ENCODE data around the gene RFPL1. TPM values are rescaled to one million over a fixed set of nuclear protein-coding genes. Genes with fewer than 3 reads are reported as not detected.

RFPL1 gene
- total RNA-seq, 2 experiments from 2014 or later, result not detected

DNA sequence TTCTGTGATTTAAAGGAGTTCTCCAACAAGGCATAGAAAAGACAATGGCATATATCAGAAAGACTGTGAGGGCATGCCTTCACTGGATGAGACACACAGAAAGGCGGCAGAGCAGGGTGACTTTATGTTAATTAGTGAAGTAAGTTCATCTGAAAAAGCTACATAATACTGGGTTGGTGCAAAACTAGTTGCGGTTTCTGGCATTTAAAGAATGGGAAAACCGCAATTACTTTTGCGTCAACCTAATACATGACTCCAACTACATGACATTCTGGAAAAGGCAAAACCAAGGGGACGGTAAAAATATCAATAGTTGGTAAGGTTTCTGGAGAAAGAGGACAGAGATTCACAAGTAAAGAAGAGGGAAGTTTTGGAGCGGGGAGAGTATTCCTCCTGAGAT lies 5.1 kb downstream of the RFPL1 start:
- intact Hi-C loops (cut with DNase I, micrococcal nuclease), result no loop called here
- H3K27ac Mint-ChIP-seq, result no peak overlapping the region
- no peaks in the 10 kb centered on the region for H3K9me3 Mint-ChIP-seq (ENCODE audit: low read depth)
- H3K4me3 Mint-ChIP-seq, result no peak overlapping the region
- no peaks in the 10 kb centered on the region for H3K4me1 Mint-ChIP-seq
- CTCF ChIA-PET, result no interaction called here
- DNase-seq (no peak), ATAC-seq (no peak)
- POLR2A ChIA-PET, result no interaction called here
- peaks cover 9% of the 10 kb centered on the region for H3K27me3 Mint-ChIP-seq
- no peaks in the 10 kb centered on the region for H3K36me3 Mint-ChIP-seq (ENCODE audit: low read depth)

DNA sequence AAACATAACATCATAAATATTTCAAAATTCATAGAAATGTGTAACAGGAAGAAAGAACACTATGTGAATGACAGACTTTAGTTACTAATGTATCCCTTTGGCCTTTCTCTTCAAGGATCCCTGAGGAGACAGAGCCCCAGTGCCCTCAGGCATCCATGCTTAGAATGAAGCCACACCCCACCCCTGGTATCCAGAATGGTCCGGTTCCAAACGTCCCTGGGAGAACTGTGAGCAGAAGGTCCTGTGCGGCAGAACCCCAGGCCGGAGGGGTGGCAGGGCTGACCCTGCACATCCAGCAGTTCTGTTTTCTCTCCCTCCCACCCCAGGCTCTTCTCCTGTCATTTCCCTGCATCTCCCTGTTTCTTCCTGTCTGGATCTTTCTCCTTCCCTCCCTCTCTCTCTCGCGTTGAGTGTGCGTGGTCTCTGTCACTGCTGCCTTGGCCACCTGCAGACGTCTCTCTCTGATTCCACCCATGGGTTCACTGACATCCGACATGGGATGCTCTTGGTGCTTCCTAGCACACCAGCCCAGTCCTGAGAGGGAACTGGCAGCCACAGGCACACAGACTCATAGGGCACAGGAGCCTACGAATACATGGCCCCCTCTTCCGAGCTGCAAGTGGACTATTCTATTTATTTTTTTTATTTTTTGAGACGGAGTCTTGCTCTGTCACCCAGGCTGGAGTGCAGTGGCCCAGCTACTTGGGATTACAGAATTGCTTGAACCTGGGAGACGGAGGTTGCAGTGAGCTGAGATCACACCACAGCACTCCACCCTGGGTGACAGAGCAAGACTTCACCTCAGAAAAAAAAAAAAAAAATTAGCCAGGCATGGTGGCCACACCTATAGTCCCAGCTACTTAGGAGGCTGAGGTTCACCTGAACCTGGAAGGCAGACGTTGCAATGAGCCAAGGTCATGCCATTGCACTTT lies 5.7 kb downstream of the RFPL1 start:
- DNase-seq, result no peak
- Mint-ChIP-seq H3K4me3 (no peak overlapping the region), H3K36me3 (ENCODE audit: low read depth) (no peaks in the 10 kb centered on the region), H3K27ac (no peak overlapping the region), H3K9me3 (ENCODE audit: low read depth) (no peaks in the 10 kb centered on the region), H3K27me3 (peaks cover 9% of the 10 kb centered on the region), H3K4me1 (no peaks in the 10 kb centered on the region)
- no peak for ATAC-seq
- CTCF ChIA-PET, result no interaction called here
- POLR2A ChIA-PET, result no interaction called here
- intact Hi-C loops (cut with DNase I, micrococcal nuclease), result no loop called here

DNA sequence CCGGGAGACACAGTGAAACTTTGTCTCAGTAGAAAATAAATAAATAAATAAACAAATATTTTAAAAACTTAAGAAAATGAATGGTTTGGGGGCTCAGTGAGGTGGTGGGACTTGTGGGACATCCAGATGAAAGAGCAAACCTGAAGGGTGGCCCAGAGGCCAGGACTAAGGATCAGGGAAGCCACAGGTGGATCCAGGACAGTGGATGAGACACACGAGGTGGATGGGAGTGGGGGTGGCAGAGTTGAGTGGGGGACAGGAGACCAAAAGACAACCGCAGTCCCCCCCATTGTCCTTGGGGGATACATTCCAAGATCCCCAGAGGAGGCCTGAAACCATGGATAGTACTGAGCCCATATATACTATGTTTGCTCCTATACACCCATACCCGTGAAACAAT lies 7.1 kb downstream of the RFPL1 start:
- Mint-ChIP-seq H3K9me3 (ENCODE audit: low read depth) (no peaks in the 10 kb centered on the region), H3K4me3 (no peak overlapping the region), H3K27ac (no peak overlapping the region), H3K4me1 (no peaks in the 10 kb centered on the region), H3K27me3 (peaks cover 9% of the 10 kb centered on the region), H3K36me3 (ENCODE audit: low read depth) (no peaks in the 10 kb centered on the region)
- no peak for DNase-seq
- intact Hi-C loops (cut with DNase I, micrococcal nuclease), result no loop called here
- ChIA-PET CTCF (no interaction called here), POLR2A (no interaction called here)
- ATAC-seq, result no peak

DNA sequence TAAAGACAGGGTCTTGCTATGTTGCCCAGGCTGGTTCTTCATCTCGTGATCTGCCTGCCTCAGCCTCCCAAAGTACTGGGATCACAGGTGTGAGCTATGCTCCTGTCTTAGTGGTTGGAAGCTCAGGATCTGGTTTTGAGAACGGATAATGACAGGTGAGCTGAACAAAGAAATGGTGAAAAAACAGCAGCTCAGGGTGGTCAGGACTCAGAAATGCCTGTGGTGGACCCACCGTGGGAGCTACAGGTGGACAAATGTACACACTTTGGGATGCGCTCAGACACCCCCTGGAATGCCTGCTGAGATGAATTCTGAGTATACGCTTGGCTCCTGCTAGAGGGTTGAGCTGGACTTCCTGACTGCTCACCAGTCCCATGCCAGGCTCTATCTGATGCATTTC lies 9.5 kb downstream of the RFPL1 start:
- Mint-ChIP-seq H3K4me3 (no peak overlapping the region), H3K4me1 (no peaks in the 10 kb centered on the region), H3K27ac (no peak overlapping the region), H3K9me3 (ENCODE audit: low read depth) (no peaks in the 10 kb centered on the region), H3K27me3 (peaks cover 7% of the 10 kb centered on the region), H3K36me3 (ENCODE audit: low read depth) (no peaks in the 10 kb centered on the region)
- intact Hi-C loops (cut with DNase I, micrococcal nuclease), result loop anchor here in 1 of 2 experiments (2.0 kb wide), 1 partner anchor 19 kb away; no protein-coding TSS in a partner anchor
- ChIA-PET CTCF (interaction anchor here (0.6 kb wide), 1 partner anchor 91 kb away, joined by 3 read pairs; no protein-coding TSS in a partner anchor), POLR2A (no interaction called here)
- DNase-seq (no peak), ATAC-seq (no peak)

DNA sequence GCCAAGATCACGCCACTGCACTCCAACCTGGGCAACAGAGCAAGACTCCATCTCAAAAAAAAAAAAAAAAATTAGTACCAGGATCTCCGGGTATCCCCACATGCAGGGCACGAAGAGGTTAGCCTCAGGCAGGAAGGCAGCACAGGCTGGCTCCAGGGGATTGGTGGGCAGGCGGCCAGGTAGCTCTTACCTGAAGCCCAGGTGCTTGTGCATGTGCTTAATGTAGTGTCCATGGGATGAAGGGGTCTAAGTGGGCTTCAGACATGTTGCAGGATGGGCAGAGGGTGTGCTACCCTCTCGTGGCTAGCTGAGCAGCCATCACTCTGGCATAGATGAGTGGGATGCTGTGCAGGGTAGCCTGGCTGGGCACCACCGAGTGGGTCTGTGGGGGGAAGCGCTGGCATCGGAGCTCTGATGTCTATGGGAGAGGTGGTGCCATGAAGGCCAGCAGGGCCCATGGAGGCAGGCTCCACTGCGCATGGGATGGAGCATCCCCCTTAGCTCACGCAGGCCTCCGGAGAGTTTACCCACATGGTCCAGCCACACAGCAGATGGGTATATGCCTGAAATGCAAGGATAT lies 11.0 kb downstream of the RFPL1 start:
- H3K4me1 Mint-ChIP-seq, result no peaks in the 10 kb centered on the region
- ATAC-seq (no peak), DNase-seq (no peak)
- H3K36me3 Mint-ChIP-seq (ENCODE audit: low read depth), result no peaks in the 10 kb centered on the region
- H3K27me3 Mint-ChIP-seq, result no peaks in the 10 kb centered on the region
- ChIA-PET CTCF (no interaction called here), POLR2A (no interaction called here)
- no peaks in the 10 kb centered on the region for H3K9me3 Mint-ChIP-seq (ENCODE audit: low read depth)
- intact Hi-C loops (cut with DNase I, micrococcal nuclease), result loop anchor here in 1 of 2 experiments (2.0 kb wide), 1 partner anchor 21 kb away; no protein-coding TSS in a partner anchor
- no peak overlapping the region for H3K27ac Mint-ChIP-seq
- H3K4me3 Mint-ChIP-seq, result no peak overlapping the region

DNA sequence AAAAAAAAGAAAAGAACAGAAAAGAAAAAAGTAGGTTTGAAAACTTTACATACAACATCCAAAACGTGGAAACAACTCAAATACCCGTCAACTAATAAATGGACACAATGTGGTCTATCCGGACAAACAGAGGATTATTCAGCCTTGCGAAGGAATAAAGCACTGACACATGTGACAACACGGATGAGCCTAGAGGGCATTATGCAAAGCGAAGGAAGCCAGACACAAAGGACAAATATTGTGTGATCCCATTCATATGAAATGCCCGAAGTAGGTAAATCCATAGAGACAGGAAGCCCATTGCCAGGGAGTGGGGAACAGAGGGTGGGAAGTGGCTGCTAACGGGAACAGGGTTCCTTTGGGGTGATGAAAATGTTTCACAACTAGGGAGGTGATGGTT lies 11.8 kb downstream of the RFPL1 start:
- H3K27me3 Mint-ChIP-seq, result no peaks in the 10 kb centered on the region
- no peak for DNase-seq
- no peaks in the 10 kb centered on the region for H3K9me3 Mint-ChIP-seq (ENCODE audit: low read depth)
- no peaks in the 10 kb centered on the region for H3K36me3 Mint-ChIP-seq (ENCODE audit: low read depth)
- ChIA-PET CTCF (interaction anchor here (0.6 kb wide), 1 partner anchor 23 kb away, joined by 3 read pairs; no protein-coding TSS in a partner anchor), POLR2A (no interaction called here)
- H3K4me1 Mint-ChIP-seq, result no peaks in the 10 kb centered on the region
- H3K27ac Mint-ChIP-seq, result no peak overlapping the region
- ATAC-seq, result no peak
- no peak overlapping the region for H3K4me3 Mint-ChIP-seq
- intact Hi-C loops (cut with DNase I, micrococcal nuclease), result no loop called here

DNA sequence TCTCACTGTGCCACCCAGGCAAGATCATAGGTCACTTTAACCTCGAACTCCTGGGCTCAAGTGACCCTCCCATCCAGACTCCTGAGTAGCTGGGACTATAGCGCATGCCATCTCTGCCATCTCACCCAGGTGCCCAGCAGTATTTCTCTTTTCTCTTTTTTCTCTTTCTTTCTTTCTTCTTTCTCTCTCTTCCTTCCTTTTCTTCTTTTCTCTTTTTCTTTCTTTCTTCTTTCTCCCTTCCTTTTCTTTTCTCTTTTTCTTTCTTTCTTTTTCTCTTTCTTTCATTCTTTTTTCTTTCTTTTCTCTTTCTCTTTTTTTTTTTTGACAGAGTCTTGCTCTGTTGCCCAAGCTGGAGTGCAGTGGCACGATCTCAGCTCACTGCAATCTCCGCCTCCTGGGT lies 13.5 kb downstream of the RFPL1 start:
- Mint-ChIP-seq H3K4me3 (no peak overlapping the region), H3K27me3 (no peaks in the 10 kb centered on the region), H3K9me3 (ENCODE audit: low read depth) (no peaks in the 10 kb centered on the region), H3K27ac (no peak overlapping the region), H3K4me1 (no peaks in the 10 kb centered on the region), H3K36me3 (ENCODE audit: low read depth) (no peaks in the 10 kb centered on the region)
- intact Hi-C loops (cut with DNase I, micrococcal nuclease), result no loop called here
- no peak for DNase-seq
- ChIA-PET CTCF (no interaction called here), POLR2A (no interaction called here)
- no peak for ATAC-seq

DNA sequence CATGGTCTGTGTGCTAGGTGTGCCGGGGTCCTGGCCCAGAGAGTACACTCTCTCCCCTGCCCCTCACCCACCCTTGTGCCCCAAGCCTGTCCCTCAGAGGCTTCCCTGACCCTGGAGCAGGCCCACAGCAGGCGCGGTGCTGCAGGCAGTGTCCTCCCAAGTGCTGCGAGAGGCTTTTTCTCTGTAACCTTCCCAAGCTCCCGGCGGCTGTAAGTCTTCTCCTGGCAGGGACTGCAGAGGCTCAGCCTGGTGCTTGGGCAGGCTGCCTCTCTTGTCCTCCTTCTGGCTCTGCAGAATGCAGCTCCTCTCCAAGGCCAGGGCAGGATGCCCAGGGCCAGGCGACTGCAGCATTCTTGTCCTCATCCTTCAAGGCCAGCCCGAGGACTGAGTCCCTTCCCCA lies 15.9 kb downstream of the RFPL1 start:
- Mint-ChIP-seq H3K27ac (no peak overlapping the region), H3K9me3 (ENCODE audit: low read depth) (no peaks in the 10 kb centered on the region), H3K36me3 (ENCODE audit: low read depth) (no peaks in the 10 kb centered on the region), H3K4me3 (no peak overlapping the region), H3K27me3 (no peaks in the 10 kb centered on the region), H3K4me1 (no peaks in the 10 kb centered on the region)
- no peak for ATAC-seq
- ChIA-PET CTCF (interaction anchor here (1.2 kb wide), 1 partner anchor 58 kb away, joined by 3 read pairs; no protein-coding TSS in a partner anchor), POLR2A (no interaction called here)
- no peak for DNase-seq
- intact Hi-C loops (cut with DNase I, micrococcal nuclease), result no loop called here

DNA sequence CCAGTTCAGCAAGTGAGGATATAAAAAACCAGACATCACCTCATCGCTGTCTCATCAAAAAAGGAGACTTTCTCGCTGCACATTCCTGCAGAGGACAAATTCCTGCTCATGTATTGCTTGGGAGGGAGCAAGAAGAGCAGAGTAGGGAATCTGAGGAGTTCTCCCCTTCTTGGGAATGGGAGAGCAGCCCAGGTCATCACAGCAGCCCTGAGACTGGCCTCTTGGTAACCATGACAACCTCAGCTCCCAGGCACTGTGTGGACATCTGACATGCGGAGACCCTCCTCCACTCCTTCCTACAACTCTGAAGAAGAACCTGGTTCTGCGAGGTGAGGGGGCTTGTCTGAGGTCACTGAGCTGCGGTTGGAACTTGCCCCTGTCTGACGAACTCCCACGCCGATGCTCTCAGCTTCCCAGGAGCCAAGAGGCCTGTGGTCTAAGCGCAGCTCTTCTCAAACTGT lies 17.9 kb downstream of the RFPL1 start:
- ChIA-PET CTCF (no interaction called here), POLR2A (no interaction called here)
- Mint-ChIP-seq H3K9me3 (ENCODE audit: low read depth) (no peaks in the 10 kb centered on the region), H3K27me3 (no peaks in the 10 kb centered on the region), H3K4me3 (no peak overlapping the region), H3K4me1 (no peaks in the 10 kb centered on the region), H3K36me3 (ENCODE audit: low read depth) (no peaks in the 10 kb centered on the region), H3K27ac (no peak overlapping the region)
- DNase-seq, result no peak
- intact Hi-C loops (cut with DNase I, micrococcal nuclease), result no loop called here
- no peak for ATAC-seq

DNA sequence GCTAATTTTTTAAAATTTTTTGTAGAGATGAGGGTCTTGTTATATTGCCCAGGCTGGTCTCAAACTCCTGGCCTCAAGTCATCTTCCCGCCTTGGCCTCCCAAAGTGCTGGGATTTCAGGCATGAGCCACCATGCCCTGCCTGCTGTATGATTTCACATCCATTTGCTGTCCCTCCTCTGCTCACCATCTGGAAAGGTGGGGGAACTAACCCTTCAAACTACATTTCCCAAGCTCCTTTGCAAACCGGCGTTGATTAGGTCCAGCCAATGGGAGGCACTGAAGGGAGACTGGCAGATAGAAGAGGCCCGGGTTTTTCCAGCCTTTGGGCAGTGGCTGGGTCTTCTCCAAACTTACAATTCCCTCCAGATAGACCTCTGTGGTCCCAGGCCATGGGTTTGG lies 19.3 kb downstream of the RFPL1 start:
- intact Hi-C loops (cut with DNase I, micrococcal nuclease), result no loop called here
- ATAC-seq (peak; percentile 73), DNase-seq (peak; percentile 47)
- Mint-ChIP-seq H3K27me3 (no peaks in the 10 kb centered on the region), H3K27ac (no peak overlapping the region), H3K4me3 (no peak overlapping the region), H3K36me3 (ENCODE audit: low read depth) (no peaks in the 10 kb centered on the region), H3K4me1 (no peaks in the 10 kb centered on the region), H3K9me3 (ENCODE audit: low read depth) (no peaks in the 10 kb centered on the region)
- ChIA-PET CTCF (interaction anchor here (1.0 kb wide), 1 partner anchor 12 kb away, joined by 3 read pairs; no protein-coding TSS in a partner anchor), POLR2A (no interaction called here)

DNA sequence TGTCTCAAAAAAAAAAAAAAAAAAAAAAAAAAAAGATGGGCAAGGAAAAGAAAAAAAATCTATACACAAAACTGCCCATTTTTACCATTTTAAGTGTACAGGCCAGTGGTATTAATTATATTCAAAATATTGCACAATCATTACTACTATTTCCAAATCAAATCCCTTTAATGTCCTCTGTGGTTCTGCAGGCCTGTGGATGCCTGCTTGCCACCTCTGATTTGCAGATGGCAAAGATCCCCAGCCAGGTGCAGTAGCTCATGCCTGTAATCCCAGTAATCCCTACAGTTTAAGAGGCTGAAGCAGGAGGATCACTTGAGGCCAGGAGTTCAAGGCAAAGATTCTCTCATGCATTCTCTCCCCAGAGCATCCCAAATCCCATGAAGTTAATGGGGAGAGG lies 20.2 kb downstream of the RFPL1 start:
- no peaks in the 10 kb centered on the region for H3K36me3 Mint-ChIP-seq (ENCODE audit: low read depth)
- H3K4me1 Mint-ChIP-seq, result no peaks in the 10 kb centered on the region
- intact Hi-C loops (cut with DNase I, micrococcal nuclease), result no loop called here
- DNase-seq (no peak), ATAC-seq (no peak)
- no peaks in the 10 kb centered on the region for H3K27me3 Mint-ChIP-seq
- ChIA-PET POLR2A (no interaction called here), CTCF (no interaction called here)
- H3K27ac Mint-ChIP-seq, result no peak overlapping the region
- H3K4me3 Mint-ChIP-seq, result no peak overlapping the region
- no peaks in the 10 kb centered on the region for H3K9me3 Mint-ChIP-seq (ENCODE audit: low read depth)

DNA sequence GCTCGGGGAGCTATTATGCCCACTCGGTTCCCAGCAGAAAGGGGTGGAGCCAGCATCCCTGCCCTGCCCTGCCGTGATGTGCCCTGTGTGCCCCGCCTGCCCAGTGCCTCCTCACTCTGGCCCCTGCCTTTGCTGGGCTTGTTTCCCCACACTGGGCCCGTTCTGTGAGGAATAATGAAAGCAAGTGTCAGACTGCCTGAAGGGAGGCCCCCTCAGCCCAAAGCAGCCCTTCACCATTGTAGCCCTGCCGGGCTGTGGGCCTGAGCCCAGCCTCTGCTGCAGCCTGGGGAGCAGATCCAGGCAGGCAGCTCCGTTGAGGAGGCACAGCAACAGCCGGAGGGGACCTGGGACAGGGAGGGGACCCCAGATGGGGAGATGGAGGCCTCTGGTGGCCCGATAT lies 21.4 kb downstream of the RFPL1 start:
- ATAC-seq, result no peak
- no peaks in the 10 kb centered on the region for H3K4me1 Mint-ChIP-seq
- no peak overlapping the region for H3K4me3 Mint-ChIP-seq
- no peaks in the 10 kb centered on the region for H3K36me3 Mint-ChIP-seq (ENCODE audit: low read depth)
- DNase-seq, result no peak
- H3K27ac Mint-ChIP-seq, result no peak overlapping the region
- ChIA-PET CTCF (interaction anchor here (0.7 kb wide), 1 partner anchor 1014 kb away, joined by 5 read pairs; no protein-coding TSS in a partner anchor), POLR2A (no interaction called here)
- H3K27me3 Mint-ChIP-seq, result no peaks in the 10 kb centered on the region
- H3K9me3 Mint-ChIP-seq (ENCODE audit: low read depth), result no peaks in the 10 kb centered on the region
- intact Hi-C loops (cut with DNase I, micrococcal nuclease), result no loop called here
